SHP77 (cell line): Measurements from ENCODE around the gene JAK3.
A peak's percentile ranks its signal among the peaks of the same experiment; 100 is the strongest.
"Not testable (repeated sequence)": the region's sequence is repeated elsewhere in the genome, so short reads cannot be mapped to it uniquely, and the experiment has no call there.

ENCODE experiments used
- DNase-seq, 2 experiments: peaks; one replicate each; lab custom pipeline; 2025; lab: John Stamatoyannopoulos, UW

Gene JAK3

DNA sequence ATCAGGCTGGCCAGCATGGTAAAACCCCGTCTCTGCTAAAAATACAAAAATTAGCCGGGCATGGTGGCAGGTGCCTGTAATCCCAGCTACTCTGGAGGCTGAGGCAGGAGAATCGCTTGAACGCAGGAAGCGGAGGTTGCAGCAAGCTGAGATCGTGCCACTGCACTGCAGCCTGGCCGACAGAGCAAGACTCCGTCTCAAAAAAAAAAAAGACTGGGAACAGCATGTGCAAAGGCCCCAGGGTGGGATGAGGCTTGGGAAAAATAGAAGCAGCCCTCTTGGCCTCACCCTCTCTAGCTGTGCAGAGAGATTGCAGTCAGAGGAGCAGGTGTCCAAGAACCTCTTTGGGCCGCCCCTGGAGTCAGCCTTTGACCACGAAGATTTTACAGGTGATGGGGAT lies 69.9 kb downstream of the JAK3 start:
- not testable (repeated sequence) for DNase-seq

DNA sequence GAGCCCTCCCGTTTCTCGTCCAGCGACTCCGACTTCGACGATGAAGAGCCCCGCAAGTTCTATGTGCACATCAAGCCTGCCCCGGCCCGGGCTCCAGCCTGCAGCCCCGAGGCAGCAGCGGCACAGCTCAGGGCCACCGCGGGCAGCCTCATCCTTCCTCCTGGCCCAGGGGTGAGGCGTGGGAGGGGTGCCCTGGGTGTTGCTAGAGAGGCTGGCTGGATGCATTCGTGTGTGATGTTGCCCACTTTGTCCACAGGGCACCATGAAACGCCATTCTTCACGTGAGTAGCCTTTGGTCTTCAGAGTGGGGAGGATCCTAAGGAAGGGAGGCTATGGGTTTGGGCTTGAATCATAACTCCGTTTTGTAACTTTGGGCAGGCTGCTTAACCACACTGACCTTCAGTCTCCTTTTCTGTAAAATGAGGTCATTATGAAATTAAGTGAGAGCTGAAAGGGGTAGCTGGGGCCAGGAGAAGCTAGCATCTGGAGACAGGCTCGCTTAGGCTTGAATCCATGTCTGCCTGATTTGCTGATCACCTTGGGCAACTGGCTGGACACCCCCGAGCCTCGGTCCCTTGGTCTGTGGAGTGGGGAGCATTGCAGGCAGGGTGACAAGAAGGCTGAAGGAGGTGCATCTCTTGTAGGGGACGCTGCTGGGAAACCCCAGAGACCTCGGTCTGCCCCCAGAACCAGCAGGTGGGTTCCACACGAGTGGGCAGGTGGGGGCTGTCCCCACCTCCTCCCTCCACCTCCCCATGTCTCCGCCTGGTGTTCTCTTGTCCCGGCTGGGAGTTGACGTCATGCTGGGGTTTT lies 71.6 kb downstream of the JAK3 start:
- DNase-seq, result no peak

DNA sequence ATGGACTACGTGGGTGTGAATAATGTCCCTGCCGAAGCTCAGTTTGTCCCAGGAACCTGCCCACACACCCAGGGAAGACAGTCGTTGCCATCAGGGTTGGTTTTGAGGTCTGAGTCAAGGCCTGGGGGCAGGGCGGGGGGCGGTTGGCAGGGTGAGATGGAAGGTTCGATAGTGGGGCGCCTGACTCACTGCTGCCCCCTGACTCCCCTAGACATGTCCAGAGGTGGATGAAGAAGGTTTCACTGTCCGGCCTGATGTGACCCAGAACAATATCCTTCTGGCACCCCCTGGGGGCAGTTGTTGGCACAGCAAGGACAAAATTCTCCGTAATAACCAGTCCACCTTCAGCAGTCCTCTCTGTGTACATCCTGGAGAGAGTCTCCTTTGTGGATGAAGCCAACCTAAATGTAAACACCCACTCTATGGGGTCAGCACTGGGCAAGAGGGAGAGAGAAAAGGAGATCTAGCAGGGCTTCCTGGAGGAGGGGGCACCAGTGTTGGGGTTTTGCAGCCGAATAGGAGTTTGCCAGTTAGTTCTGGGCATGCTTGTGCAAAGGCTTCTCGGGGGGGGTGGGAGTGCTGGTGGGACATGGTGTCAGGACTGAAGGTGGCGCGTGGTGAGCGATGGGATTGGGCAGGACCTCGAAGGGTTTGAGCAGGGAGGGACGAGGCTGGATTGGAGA lies 72.4 kb downstream of the JAK3 start:
- peak in 1 of 2 experiments; percentile 39 for DNase-seq
